Left renal pelvis (tissue), 4 donors: ENCODE measurements around the gene ASCC3. TPM values are rescaled to one million over a fixed set of nuclear protein-coding genes. Genes with fewer than 3 reads are reported as not detected.

Source experiments
- DNase-seq, 4 donors: peaks; one replicate each; pipeline ENCODE4 v3.0.0-alpha.2; 2013; ENCODE audit warnings: low read depth in 4 of 4, low spot score in 3 of 4
- polyA plus RNA-seq, 4 donors: library from polyadenylated mRNA; unstranded; fragments of 120-200 nt; gene quantifications; one replicate each; pipeline ENCODE4 v1.2.1, GENCODE V29; 2013; ENCODE audit not compliant: insufficient read length in 4 of 4

ASCC3 gene
- polyA plus RNA-seq, 4 donors, result 21.1 to 27.4 (median 24.1) TPM

GRCh38 chr6:100730001-100730980 is 150.8 kb downstream of the ASCC3 start:
- DNase-seq, result no peak

DNA sequence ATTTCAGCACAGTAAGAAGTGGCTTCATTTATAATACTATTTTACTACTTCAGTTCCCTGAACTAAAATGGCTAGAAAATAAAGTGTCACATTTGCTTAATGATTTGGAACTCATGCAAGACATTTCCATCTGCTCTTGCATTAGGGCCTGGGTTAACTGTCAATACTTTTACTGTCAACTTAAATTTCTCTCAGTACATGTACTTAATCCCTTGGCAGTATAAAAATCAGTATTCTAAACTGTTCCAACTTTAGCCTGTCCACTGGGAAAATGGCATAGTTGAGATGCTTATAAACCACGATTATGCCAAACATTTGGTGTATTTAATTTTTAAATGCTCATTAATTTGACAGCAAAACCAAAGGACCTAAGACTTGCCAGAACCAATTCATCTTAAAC is 154.5 kb downstream of the ASCC3 start:
- no peak for DNase-seq

DNA sequence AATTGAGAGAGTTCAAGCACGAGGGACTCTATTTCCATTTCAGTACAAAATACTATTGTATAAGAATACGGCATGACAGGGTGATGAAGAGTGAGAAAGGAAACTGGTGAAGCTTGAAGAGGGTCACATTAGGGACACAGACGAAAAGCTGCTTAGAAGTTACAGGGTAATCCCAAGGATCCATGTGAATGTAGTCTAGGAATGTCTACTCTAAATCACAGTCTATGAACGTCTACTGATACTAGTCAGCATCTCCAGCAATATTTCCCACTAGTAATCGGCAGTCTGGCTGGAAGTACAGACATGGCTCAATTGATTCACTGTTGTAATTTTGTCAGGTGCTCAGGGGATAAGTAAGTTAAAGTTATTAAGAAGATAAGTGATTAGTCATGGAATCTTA is 156.4 kb downstream of the ASCC3 start:
- no peak for DNase-seq

GRCh38 chr6:100724222-100724621 is 156.9 kb downstream of the ASCC3 start:
- no peak for DNase-seq

- no peak for DNase-seq
Measured at GRCh38 chr6:100721256-100721655, 159.9 kb downstream of the ASCC3 start.

DNA sequence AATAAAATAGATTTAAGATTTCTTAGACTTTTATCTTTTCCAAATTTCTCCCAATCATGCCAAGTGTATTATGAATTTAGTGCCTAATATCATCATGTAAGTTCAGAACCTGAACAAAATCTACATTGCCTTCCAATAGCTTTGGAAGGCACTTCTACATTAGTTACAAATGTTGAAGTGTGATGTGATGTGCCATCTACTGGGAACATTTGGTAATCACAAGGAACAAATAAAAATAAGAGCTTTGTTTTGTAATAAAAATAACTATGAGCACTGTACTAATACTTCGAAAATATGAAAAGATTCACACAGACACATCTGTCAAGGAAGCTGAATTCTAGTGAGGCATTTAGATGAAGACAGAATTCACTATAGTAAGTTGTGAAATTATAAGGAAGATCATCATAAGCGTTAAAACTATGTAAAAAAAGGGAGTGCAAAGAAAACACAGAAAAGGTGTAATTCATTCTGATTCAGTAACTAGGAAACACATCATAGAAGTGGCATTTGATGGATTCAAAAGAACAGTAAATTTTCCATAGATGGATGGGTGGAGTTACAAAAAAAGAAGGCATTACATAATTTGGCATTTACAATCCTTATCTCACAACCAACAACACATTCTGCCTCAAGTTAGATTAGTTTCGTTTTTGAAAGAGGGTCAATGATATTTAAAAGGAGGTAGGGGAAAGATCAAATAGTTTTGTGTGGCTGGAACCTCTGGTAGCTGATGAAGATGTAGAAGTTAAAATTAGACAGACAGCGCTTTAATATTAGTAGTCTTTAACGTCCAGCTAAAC is 161.0 kb downstream of the ASCC3 start:
- no peak for DNase-seq

DNA sequence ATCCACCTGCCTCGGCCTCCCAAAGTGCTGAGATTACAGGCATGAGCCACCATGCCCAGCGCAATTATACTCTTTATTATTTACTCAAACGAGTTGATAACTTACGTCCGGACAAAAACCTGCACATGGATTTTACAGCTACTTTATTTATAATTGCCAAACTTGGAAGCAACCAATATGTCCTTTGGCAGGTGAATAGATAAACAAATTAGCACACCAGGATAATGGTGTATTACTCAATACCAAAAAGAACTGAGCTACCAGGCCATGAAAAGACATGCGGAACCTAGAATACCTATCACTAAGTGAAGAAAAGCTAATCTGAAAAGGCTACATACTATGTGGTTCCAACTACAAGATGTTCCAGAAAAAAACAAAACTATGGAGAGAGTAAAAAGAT is 168.1 kb downstream of the ASCC3 start:
- DNase-seq, result no peak

DNA sequence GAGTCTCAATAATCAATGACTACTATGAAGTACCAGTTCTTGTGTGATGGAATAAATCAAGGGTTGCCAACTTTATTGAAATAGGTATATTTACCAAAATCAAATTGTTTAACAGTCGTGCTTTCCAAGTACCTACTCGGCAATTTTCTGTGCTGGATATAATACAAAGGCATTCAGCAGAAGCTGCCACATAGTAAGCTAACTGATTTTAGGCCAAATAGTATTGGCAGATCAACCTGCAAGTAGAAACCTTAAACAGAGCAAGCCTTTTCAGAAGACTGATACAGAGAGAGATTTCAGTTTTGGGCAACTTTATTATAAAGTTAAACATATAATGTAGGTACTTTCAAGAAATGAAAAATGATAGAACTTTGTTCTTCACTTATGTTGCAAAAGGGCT is 174.6 kb downstream of the ASCC3 start:
- no peak for DNase-seq

GRCh38 chr6:100704961-100705360 is 176.2 kb downstream of the ASCC3 start:
- DNase-seq, result no peak

GRCh38 chr6:100701728-100702127 is 179.4 kb downstream of the ASCC3 start:
- no peak for DNase-seq

DNA sequence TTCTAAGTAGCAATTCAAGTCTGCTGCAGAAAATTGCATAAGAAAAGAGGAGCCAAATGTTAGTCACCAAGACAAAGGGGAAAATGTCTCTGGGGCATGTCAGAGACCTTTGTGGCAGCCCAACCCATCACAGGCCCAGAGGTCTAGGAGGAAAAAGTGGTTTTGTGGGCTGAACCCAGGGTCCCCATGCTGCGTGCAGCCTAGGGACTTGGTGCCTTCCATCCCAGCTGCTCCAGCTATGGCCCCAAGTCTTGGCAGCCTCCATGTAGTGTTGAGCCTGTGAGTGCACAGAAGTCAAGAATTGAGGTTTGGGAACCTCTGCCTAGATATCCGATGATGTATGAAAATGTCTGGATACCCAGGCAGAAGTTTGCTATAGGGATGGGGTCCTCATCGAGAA is 181.1 kb downstream of the ASCC3 start:
- DNase-seq, result no peak

DNA sequence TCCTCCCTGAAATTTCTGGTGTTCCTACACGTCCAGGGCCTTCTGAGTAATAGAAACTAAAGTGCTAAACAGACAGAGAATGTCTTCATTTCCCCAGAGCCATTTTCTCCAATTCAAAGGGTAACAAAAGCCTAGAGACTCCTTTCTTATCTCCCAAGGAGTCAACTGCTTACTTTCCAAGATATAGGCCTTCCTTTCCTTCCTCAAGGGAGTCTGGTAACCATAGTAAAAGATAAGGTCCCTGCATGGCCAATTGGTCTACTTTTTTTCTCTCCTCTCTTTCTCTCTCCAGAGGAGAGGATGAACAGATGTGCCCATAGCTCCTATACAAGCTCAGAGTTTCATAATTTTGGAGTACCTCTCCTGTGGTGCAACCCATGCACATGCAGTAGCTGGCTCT is 185.7 kb downstream of the ASCC3 start:
- DNase-seq, result no peak

GRCh38 chr6:100693249-100693927 is 187.7 kb downstream of the ASCC3 start:
- DNase-seq, result no peak

DNA sequence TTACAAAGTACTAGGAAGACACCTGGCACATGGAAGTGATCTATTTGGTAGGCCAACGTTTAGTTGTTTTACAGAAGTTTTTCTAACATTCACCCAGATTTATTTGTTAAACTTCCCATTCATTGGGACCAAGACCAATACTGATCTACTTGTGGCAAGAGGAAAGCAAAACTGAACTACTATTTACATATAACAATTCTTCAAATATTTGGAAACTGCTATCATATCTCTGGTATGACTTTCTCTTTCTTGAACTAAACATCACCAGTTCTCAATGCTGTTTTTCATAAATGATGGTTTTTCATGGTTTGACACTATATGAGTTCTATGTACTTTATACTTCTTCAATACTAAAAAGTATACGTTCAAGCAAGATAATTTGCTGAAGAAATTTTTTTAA is 189.2 kb downstream of the ASCC3 start:
- DNase-seq, result no peak

DNA sequence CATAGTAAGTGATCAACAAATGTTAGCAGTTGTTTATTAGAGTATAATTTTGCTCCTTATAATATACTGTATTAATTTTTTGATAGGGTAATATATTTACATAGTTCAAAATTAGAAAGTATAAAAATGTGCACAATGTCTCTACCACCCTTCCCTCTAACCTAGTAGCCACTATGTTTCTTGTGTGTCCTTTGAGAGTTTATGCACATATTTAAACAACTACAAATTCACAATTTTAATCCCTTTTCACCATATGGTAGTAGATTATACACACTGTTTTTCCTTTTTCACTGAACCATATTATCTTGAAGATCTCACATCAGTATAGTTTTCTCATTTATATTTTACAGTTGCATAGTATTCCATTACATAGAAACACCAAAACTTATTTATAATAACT is 194.9 kb downstream of the ASCC3 start:
- DNase-seq, result no peak

DNA sequence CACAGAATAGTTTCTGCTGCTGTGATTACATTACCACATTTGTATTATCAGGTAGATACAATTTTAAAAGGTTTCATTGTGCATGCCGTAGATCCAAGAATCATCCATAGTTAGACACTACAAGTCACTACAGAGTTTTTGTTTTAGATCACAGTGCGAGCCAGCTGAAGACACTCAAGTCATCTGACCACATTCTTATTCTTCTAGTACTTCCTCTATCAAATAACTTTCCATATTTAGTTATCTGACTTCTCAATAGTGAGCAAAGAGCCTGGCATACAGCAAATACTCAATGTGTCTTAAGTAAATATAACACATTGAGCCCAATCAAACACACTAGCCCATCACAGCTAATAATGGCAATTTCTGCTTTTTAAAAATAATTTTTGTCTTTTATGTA is 195.4 kb downstream of the ASCC3 start:
- DNase-seq, result no peak

GRCh38 chr6:100680163-100680562 is 201.0 kb downstream of the ASCC3 start:
- no peak for DNase-seq

DNA sequence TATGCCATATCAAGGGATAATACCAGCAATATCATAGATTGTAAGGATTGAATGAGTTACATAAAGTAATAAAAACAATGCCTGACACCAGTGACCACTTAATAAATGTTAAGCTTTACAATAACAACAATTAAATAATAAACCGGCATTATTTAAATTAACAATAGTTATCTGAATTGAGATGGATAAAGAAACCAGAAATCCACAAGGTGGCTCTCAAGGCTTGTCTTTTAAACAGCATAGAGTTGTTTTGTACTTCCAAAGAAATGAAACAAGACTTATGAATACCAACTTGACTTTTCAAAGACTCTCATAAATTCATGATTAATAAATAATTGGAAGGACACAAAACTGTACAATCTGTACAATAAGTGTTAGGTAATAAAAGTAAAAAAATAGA is 203.1 kb downstream of the ASCC3 start:
- DNase-seq, result no peak

- DNase-seq, result no peak
Measured at GRCh38 chr6:100677240-100677639, 203.9 kb downstream of the ASCC3 start.

- DNase-seq, result no peak
Measured at GRCh38 chr6:100673641-100674040, 207.5 kb downstream of the ASCC3 start.

GRCh38 chr6:100671740-100672139 is 209.4 kb downstream of the ASCC3 start:
- no peak for DNase-seq
